CD4-positive, alpha-beta T cell (primary cell): ENCODE measurements around the gene ERC2. TPM values are rescaled to one million over a fixed set of nuclear protein-coding genes. Genes with fewer than 3 reads are reported as not detected.

Experiments
- ATAC-seq: fragments of 200-7000 bp; cut with Tn5 transposase; one replicate; pipeline ENCODE4 v1.10.0; 2022; ENCODE audit warnings: mild to moderate bottlenecking; ENCODE audit not compliant: poor library complexity
- CTCF ChIA-PET: fragments of 350-600 bp; sonication (Branson Sonifier 250); formaldehyde crosslinking; loops from one replicate; lab custom pipeline; 2021; ENCODE audit warnings: antibody characterized with exemption, inconsistent platforms; lab: Charles Lee
- POLR2A ChIA-PET: fragments of 350-600 bp; sonication (Branson Sonifier 250); formaldehyde crosslinking; loops from one replicate; lab custom pipeline; 2021; ENCODE audit warnings: antibody characterized with exemption, inconsistent platforms; lab: Charles Lee
- DNase-seq, 14 experiments: peaks; one replicate each; pipeline ENCODE4 v3.0.0-alpha.2; 2013 to 2020; ENCODE audit warnings: mixed read lengths in 2 of 14
- H3K27ac ChIP-seq, 2 donors: one replicate each; pipeline versions ENCODE4 v1.5.1 to v1.7.0; 2013; ENCODE audit warnings: low read length in 2 of 2, low read depth in 1 of 2, mild to moderate bottlenecking in 1 of 2
- H3K27me3 ChIP-seq, 2 experiments: 1 replicate in 1 of 2; 2 replicates in 1 of 2; pipeline versions ENCODE4 v1.6.1 to v1.7.0; 2013; ENCODE audit warnings: low read length in 2 of 2, control low read depth in 1 of 2, mild to moderate bottlenecking in 1 of 2, moderate library complexity in 1 of 2; ENCODE audit not compliant: insufficient read depth in 2 of 2, control insufficient read depth in 1 of 2
- H3K36me3 ChIP-seq: one replicate; pipeline ENCODE4 v1.6.1; 2013; ENCODE audit warnings: low read length, control low read depth; ENCODE audit not compliant: insufficient read depth
- H3K4me1 ChIP-seq: one replicate; pipeline ENCODE4 v1.6.1; 2013; ENCODE audit warnings: low read length, control low read depth; ENCODE audit not compliant: insufficient read depth
- H3K4me3 ChIP-seq: one replicate; pipeline ENCODE4 v1.5.1; 2013; ENCODE audit warnings: mild to moderate bottlenecking, low read length, moderate library complexity
- H3K9me3 ChIP-seq, 2 experiments: 1 replicate in 1 of 2; 2 replicates in 1 of 2; pipeline versions ENCODE4 v1.6.1 to v1.7.0; 2013; ENCODE audit warnings: low read length in 2 of 2, mild to moderate bottlenecking in 2 of 2, control low read depth in 1 of 2, moderate library complexity in 1 of 2; ENCODE audit not compliant: control insufficient read depth in 1 of 2, insufficient read depth in 1 of 2
- H3K27ac Mint-ChIP-seq: one replicate; pipeline ENCODE4 v1.8.0; 2020; ENCODE audit warnings: mixed read lengths
- H3K27me3 Mint-ChIP-seq: one replicate; pipeline ENCODE4 v1.8.0; 2021; ENCODE audit warnings: mixed read lengths
- H3K36me3 Mint-ChIP-seq: one replicate; pipeline ENCODE4 v1.8.0; 2021; ENCODE audit warnings: low read depth, mixed read lengths
- H3K4me1 Mint-ChIP-seq: one replicate; pipeline ENCODE4 v1.8.0; 2021; ENCODE audit warnings: low read depth, mixed read lengths
- H3K4me3 Mint-ChIP-seq: one replicate; pipeline ENCODE4 v1.8.0; 2020; ENCODE audit warnings: mild to moderate bottlenecking, mixed read lengths
- H3K9me3 Mint-ChIP-seq: one replicate; pipeline ENCODE4 v1.8.0; 2020; ENCODE audit warnings: mixed read lengths
- CTCF ChIP-seq: fragments of 200-600 bp; IDR thresholded peaks from one replicate; pipeline ENCODE4 v1.8.0; 2022; ENCODE audit warnings: antibody characterized with exemption, mild to moderate bottlenecking
- intact Hi-C, 2 experiments: fragments of 100-400 bp; cut with DNase I in 1 of 2; cut with micrococcal nuclease in 1 of 2; formaldehyde crosslinking; loops; one replicate each; pipeline versions ENCODE4 v1.15.1 to v1.9.0; 2023 to 2025; cut with DNase I, micrococcal nuclease
- total RNA-seq, 174 experiments: library from RNA in 2 of 174; stranded (reverse) in 2 of 174; gene quantifications; one replicate each; pipeline ENCODE4 v1.2.3 and lab custom pipeline; 2021 to 2026

ERC2 gene
- total RNA-seq, 2 experiments from 2014 or later, result not detected

DNA sequence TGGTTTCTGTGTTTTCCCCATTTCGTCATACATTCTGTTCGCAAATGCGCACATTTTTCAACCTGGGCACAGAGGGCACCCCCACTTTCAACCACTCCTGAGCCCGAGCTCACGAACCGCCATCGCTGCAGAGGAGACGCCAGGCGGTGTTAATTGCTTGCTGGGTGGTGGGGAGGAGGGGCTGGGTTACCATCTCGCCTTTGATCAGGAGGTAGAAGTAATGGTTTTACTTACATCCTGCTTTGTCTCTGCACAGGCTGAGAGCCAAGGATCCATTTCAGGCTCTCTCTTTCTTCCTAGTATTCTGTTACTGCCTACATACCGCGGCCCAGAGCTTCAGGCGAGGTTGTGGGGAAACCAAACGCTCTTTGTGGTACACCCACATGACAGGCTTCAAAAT, 803.9 kb downstream of the ERC2 start:
- H3K27ac ChIP-seq, result no peak overlapping the region
- H3K36me3 ChIP-seq, result no peaks in the 10 kb centered on the region
- Mint-ChIP-seq H3K36me3 (no peaks in the 10 kb centered on the region), H3K27ac (peak overlapping the region; percentile 12), H3K4me1 (peaks cover 9% of the 10 kb centered on the region), H3K4me3 (peak overlapping the region; percentile 43), H3K9me3 (no peaks in the 10 kb centered on the region), H3K27me3 (no peaks in the 10 kb centered on the region)
- no peaks in the 10 kb centered on the region for H3K9me3 ChIP-seq
- H3K4me1 ChIP-seq, result no peaks in the 10 kb centered on the region
- ATAC-seq (peak; percentile 90), DNase-seq (peak in 5 of 14 experiments; percentile 10 to 67 (median 29))
- CTCF ChIA-PET, result no interaction called here
- no peak for TF ChIP-seq CTCF
- H3K4me3 ChIP-seq, result no peak overlapping the region
- intact Hi-C loops, result no loop called here
- POLR2A ChIA-PET, result no interaction called here
- no peaks in the 10 kb centered on the region for H3K27me3 ChIP-seq

DNA sequence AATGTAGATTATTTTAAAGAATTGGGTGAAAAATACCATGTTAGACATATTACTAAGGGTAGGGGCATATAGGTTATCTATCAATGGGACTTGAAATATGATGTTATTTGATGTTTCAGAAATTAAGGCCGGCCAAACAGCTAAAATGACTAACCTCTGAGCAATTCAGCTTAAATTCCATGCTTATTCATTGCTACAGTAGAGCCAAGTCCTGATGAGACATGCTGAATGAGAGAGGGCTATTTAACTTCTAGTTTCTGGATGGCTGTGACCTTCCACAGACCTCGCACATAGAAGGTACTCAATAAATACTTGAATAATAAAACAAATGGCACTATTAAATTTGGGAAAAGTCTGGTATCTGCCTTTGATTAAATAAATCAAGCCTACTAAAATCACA, 805.6 kb downstream of the ERC2 start:
- Mint-ChIP-seq H3K27me3 (no peaks in the 10 kb centered on the region), H3K36me3 (no peaks in the 10 kb centered on the region), H3K4me3 (no peak overlapping the region), H3K27ac (no peak overlapping the region), H3K4me1 (peaks cover 9% of the 10 kb centered on the region), H3K9me3 (no peaks in the 10 kb centered on the region)
- DNase-seq, result no peak
- no peak overlapping the region for H3K27ac ChIP-seq
- H3K4me3 ChIP-seq, result no peak overlapping the region
- no peaks in the 10 kb centered on the region for H3K9me3 ChIP-seq
- no peak for TF ChIP-seq CTCF
- intact Hi-C loops, result no loop called here
- ChIA-PET POLR2A (no interaction called here), CTCF (no interaction called here)
- H3K36me3 ChIP-seq, result no peaks in the 10 kb centered on the region
- no peaks in the 10 kb centered on the region for H3K4me1 ChIP-seq
- no peaks in the 10 kb centered on the region for H3K27me3 ChIP-seq
- ATAC-seq, result no peak

DNA sequence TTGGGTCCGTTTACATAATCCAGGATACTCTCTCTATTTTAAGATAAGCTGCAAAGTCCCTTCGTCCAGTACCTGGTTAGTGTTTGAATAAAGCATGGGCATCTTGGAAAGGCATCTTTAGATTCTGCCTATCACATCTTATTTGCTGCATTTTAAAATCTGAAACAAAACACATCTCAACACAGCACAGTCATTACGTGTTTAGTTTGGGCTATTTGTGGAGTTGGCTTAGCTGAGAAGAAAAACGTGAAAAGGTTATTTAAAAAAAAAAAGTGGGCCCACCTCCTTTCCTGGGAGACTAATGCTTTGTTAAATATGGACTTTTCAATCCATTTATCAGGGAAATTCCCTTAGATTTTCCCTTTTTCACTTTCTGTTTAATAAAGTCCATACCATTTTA, 806.7 kb downstream of the ERC2 start:
- Mint-ChIP-seq H3K27ac (no peak overlapping the region), H3K9me3 (no peaks in the 10 kb centered on the region), H3K4me1 (peaks cover 9% of the 10 kb centered on the region), H3K4me3 (no peak overlapping the region), H3K36me3 (no peaks in the 10 kb centered on the region), H3K27me3 (no peaks in the 10 kb centered on the region)
- POLR2A ChIA-PET, result no interaction called here
- no peaks in the 10 kb centered on the region for H3K4me1 ChIP-seq
- H3K27ac ChIP-seq, result no peak overlapping the region
- intact Hi-C loops, result no loop called here
- CTCF ChIA-PET, result no interaction called here
- DNase-seq (no peak), ATAC-seq (no peak)
- no peak for TF ChIP-seq CTCF
- H3K27me3 ChIP-seq, result peaks cover 0 to 2% of the 10 kb centered on the region in 2 experiments
- H3K9me3 ChIP-seq, result no peaks in the 10 kb centered on the region
- no peaks in the 10 kb centered on the region for H3K36me3 ChIP-seq
- H3K4me3 ChIP-seq, result no peak overlapping the region
